H1 (cell line): ENCODE results near the gene PLEKHA4. TPM values are rescaled to one million over a fixed set of nuclear protein-coding genes. Genes with fewer than 3 reads are reported as not detected.

Source experiments
- CTCF ChIA-PET: fragments of 300-600 bp; sonication (Branson Sonifier 250); formaldehyde crosslinking; loops from one replicate; lab custom pipeline; 2021; ENCODE audit not compliant: partially characterized antibody; lab: Charles Lee
- POLR2A ChIA-PET: fragments of 300-600 bp; sonication (Branson Sonifier 250); formaldehyde crosslinking; loops from one replicate; lab custom pipeline; 2021; ENCODE audit warnings: inconsistent platforms; ENCODE audit not compliant: partially characterized antibody; lab: Charles Lee
- DNase-seq, 2 experiments: peaks; one replicate each; pipeline versions ENCODE4 v3.0.0 to v3.0.0-alpha.2; 2010 to 2022; ENCODE audit warnings: low spot score in 2 of 2, low read depth in 1 of 2, mixed read lengths in 1 of 2
- FAIRE-seq: peaks from 2 replicates; lab custom pipeline; 2011; peaks lifted over from hg19 to GRCh38; lab: Jason Lieb, UNC
- H2AFZ ChIP-seq: 2 replicates; pipeline ENCODE4 v1.8.1; 2012; ENCODE audit warnings: low read length, inconsistent platforms
- H2AK5ac ChIP-seq: 2 replicates; pipeline ENCODE4 v1.6.1; 2013; ENCODE audit warnings: low read depth, low read length
- H2BK120ac ChIP-seq: replicated peaks from 2 replicates; pipeline ENCODE3; 2013; ENCODE audit warnings: low read depth, low read length, inconsistent platforms
- H2BK12ac ChIP-seq: 2 replicates; pipeline ENCODE4 v1.6.1; 2013; ENCODE audit warnings: low read depth, low read length
- H2BK15ac ChIP-seq: 2 replicates; pipeline ENCODE4 v1.6.1; 2013; ENCODE audit warnings: low read length
- H2BK20ac ChIP-seq: 2 replicates; pipeline ENCODE4 v1.6.1; 2013; ENCODE audit warnings: low read length
- H2BK5ac ChIP-seq: 2 replicates; pipeline ENCODE4 v1.6.1; 2013; ENCODE audit warnings: low read depth, low read length
- H3K14ac ChIP-seq: 2 replicates; pipeline ENCODE4 v1.6.1; 2013; ENCODE audit warnings: inconsistent platforms; ENCODE audit not compliant: insufficient read length
- H3K18ac ChIP-seq: 2 replicates; pipeline ENCODE4 v1.6.1; 2013; ENCODE audit warnings: low read length; ENCODE audit errors: extremely low read depth
- H3K23ac ChIP-seq: 2 replicates; pipeline ENCODE4 v1.6.1; 2013; ENCODE audit warnings: inconsistent platforms; ENCODE audit not compliant: insufficient read length
- H3K23me2 ChIP-seq: 2 replicates; pipeline ENCODE4 v1.6.1; 2013; ENCODE audit warnings: low read depth, low read length
- H3K27ac ChIP-seq: 2 replicates; pipeline ENCODE4 v1.6.1; 2011; ENCODE audit warnings: low read depth, low read length, inconsistent platforms
- H3K27me3 ChIP-seq, 4 experiments: replicated peaks in 1 of 4; 1 replicate in 1 of 4; 2 replicates in 3 of 4; pipeline versions ENCODE4 v1.6.1 to v1.8.1; 2011 to 2013; ENCODE audit warnings: low read length in 3 of 4, mild to moderate bottlenecking in 3 of 4, inconsistent platforms in 2 of 4, mixed read lengths in 2 of 4, moderate library complexity in 1 of 4; ENCODE audit not compliant: control insufficient read depth in 3 of 4, insufficient read depth in 3 of 4; ENCODE audit errors: extremely low read depth in 1 of 4
- H3K36me3 ChIP-seq, 4 experiments: 2 replicates each; pipeline versions ENCODE4 v1.6.1 to v1.8.1; 2011 to 2013; ENCODE audit warnings: mild to moderate bottlenecking in 4 of 4, low read length in 3 of 4, moderate library complexity in 2 of 4, control low read depth in 1 of 4, inconsistent platforms in 1 of 4; ENCODE audit not compliant: insufficient read depth in 4 of 4, control insufficient read depth in 2 of 4
- H3K4ac ChIP-seq: replicated peaks from 2 replicates; pipeline ENCODE3; 2013; ENCODE audit warnings: low read length, low read depth, mixed read lengths, inconsistent platforms; ENCODE audit not compliant: insufficient read length
- H3K4me1 ChIP-seq, 4 experiments: replicated peaks in 1 of 4; 1 replicate in 1 of 4; 2 replicates in 3 of 4; pipeline versions ENCODE4 v1.6.1 to v1.8.1; 2011 to 2013; ENCODE audit warnings: low read length in 3 of 4, inconsistent platforms in 2 of 4, mixed read lengths in 1 of 4; ENCODE audit not compliant: insufficient read depth in 4 of 4, control insufficient read depth in 3 of 4
- H3K4me2 ChIP-seq, 2 experiments: 2 replicates each; pipeline versions ENCODE4 v1.6.1 to v1.8.1; 2011 to 2013; ENCODE audit warnings: low read depth in 2 of 2, low read length in 2 of 2, control low read depth in 1 of 2, inconsistent platforms in 1 of 2, mild to moderate bottlenecking in 1 of 2; ENCODE audit not compliant: insufficient read depth in 1 of 2
- H3K4me3 ChIP-seq, 4 experiments: fragments of 200-600, 300-600 bp in 1 of 4; sonication (generic), shearing (Covaris generic), sonication (Bioruptor Twin) in 1 of 4; 2 replicates each; pipeline versions ENCODE4 v1.5.1 to v1.8.1; 2011 to 2016; ENCODE audit warnings: low read length in 4 of 4, low read depth in 3 of 4, control low read depth in 2 of 4, inconsistent platforms in 2 of 4, mild to moderate bottlenecking in 2 of 4, mixed read lengths in 1 of 4, moderate library complexity in 1 of 4; ENCODE audit not compliant: insufficient read depth in 2 of 4; ENCODE audit errors: extremely low read depth in 1 of 4
- H3K56ac ChIP-seq: replicated peaks from 2 replicates; pipeline ENCODE3; 2013; ENCODE audit warnings: low read depth, mild to moderate bottlenecking, mixed read lengths, low read length, inconsistent platforms; ENCODE audit not compliant: insufficient read length
- H3K79me1 ChIP-seq: 2 replicates; pipeline ENCODE4 v1.6.1; 2013; ENCODE audit warnings: low read depth, low read length, control low read depth
- H3K79me2 ChIP-seq, 2 experiments: 2 replicates each; pipeline versions ENCODE4 v1.6.1 to v1.8.1; 2012 to 2013; ENCODE audit warnings: low read length in 2 of 2, mild to moderate bottlenecking in 2 of 2, inconsistent platforms in 1 of 2; ENCODE audit not compliant: insufficient read depth in 2 of 2, control insufficient read depth in 1 of 2
- H3K9ac ChIP-seq, 4 experiments: replicated peaks in 1 of 4; 1 replicate in 1 of 4; 2 replicates in 3 of 4; pipeline versions ENCODE4 v1.6.1 to v1.8.1; 2011 to 2013; ENCODE audit warnings: low read depth in 3 of 4, low read length in 3 of 4, control low read depth in 2 of 4, mild to moderate bottlenecking in 2 of 4, moderate library complexity in 2 of 4, inconsistent platforms in 1 of 4; ENCODE audit errors: extremely low read depth in 1 of 4
- H3K9me3 ChIP-seq, 2 experiments: 2 replicates each; pipeline versions ENCODE4 v1.6.1 to v1.8.1; 2012 to 2013; ENCODE audit warnings: mild to moderate bottlenecking in 2 of 2, moderate library complexity in 2 of 2, control low read depth in 1 of 2, inconsistent platforms in 1 of 2, low read depth in 1 of 2, low read length in 1 of 2, mixed read lengths in 1 of 2; ENCODE audit not compliant: insufficient read depth in 2 of 2
- H4K20me1 ChIP-seq, 2 experiments: replicated peaks in 1 of 2; 2 replicates each; pipeline versions ENCODE3 to v1.8.1; 2011 to 2013; ENCODE audit warnings: inconsistent platforms in 2 of 2, low read length in 2 of 2, mild to moderate bottlenecking in 1 of 2; ENCODE audit not compliant: insufficient read depth in 2 of 2, control insufficient read depth in 1 of 2
- H4K5ac ChIP-seq: 2 replicates; pipeline ENCODE4 v1.6.1; 2013; ENCODE audit warnings: low read length, low read depth, mixed read lengths, inconsistent platforms; ENCODE audit not compliant: insufficient read length
- H4K8ac ChIP-seq: 2 replicates; pipeline ENCODE4 v1.8.0; 2013; ENCODE audit warnings: mild to moderate bottlenecking, moderate library complexity, low read length, inconsistent platforms; ENCODE audit not compliant: insufficient read depth; ENCODE audit errors: extremely low read depth
- H4K91ac ChIP-seq: replicated peaks from 2 replicates; pipeline ENCODE3; 2013; ENCODE audit warnings: low read length, mixed read lengths, inconsistent platforms; ENCODE audit not compliant: insufficient read length
- CBX8 ChIP-seq: fragments of 300-800, 300-1000 bp; sonication (generic); IDR thresholded peaks from 2 replicates; pipeline ENCODE4 v1.7.1; 2016; ENCODE audit warnings: low read depth, low read length, borderline replicate concordance
- JUND ChIP-seq: IDR thresholded peaks from 2 replicates; pipeline ENCODE4 v1.6.1; 2011; ENCODE audit warnings: mild to moderate bottlenecking, improper control_type of control experiment, low read length
- RAD21 ChIP-seq, 2 experiments: IDR thresholded peaks in 1 of 2; conservative IDR thresholded peaks in 1 of 2; 2 replicates each; pipeline ENCODE4 v1.6.1; 2011; ENCODE audit warnings: low read depth in 2 of 2, low read length in 2 of 2, improper control_type of control experiment in 1 of 2, inconsistent platforms in 1 of 2, mild to moderate bottlenecking in 1 of 2, moderate library complexity in 1 of 2
- RFX5 ChIP-seq: IDR thresholded peaks from 2 replicates; pipeline ENCODE4 v1.6.1; 2011; ENCODE audit warnings: low read depth, low read length, improper control_type of control experiment, borderline replicate concordance
- WGBS, 2 experiments: shearing (Covaris generic) in 1 of 2; methylation state at CpG; one replicate each; pipeline versions ENCODE4 v1.1.6 to v1.1.7; 2013 to 2015; ENCODE audit warnings: low lambda C conversion rate in 2 of 2, mixed read lengths in 2 of 2, inconsistent platforms in 1 of 2, low coverage in 1 of 2, missing lambda C conversion rate in 1 of 2; ENCODE audit not compliant: insufficient replicate concordance in 2 of 2, insufficient coverage in 1 of 2, insufficient read length in 1 of 2; ENCODE audit errors: extremely low coverage in 1 of 2, missing lambda C conversion rate in 1 of 2; 5-methylcytosine and 5-hydroxymethylcytosine counted together
- polyA plus RNA-seq, 7 experiments: library from polyadenylated mRNA; depleted of rRNA in 3 of 7; stranded (reverse) in 5 of 7; unstranded in 2 of 7; fragments of >200 nt in 5 of 7; fragments of 200-250 nt in 2 of 7; gene quantifications; 1 replicate in 5 of 7; 2 replicates in 1 of 7; 4 replicates in 1 of 7; pipeline versions ENCODE4 v1.2.1 to v1.2.3, GENCODE V29; 2011 to 2013; ENCODE audit warnings: missing spikeins in 2 of 7, mixed read lengths in 2 of 7
- total RNA-seq: library from RNA; stranded (reverse); fragmentation: NEBNext Ultra II Directional; extraction: Animal tissue kit (Norgen Biotek cat#: 25700); gene quantifications from 2 replicates; pipeline ENCODE4 v1.2.1, GENCODE V29; 2021
- TF ChIP-seq, protein P1 (sequence below): IDR thresholded peaks from 2 replicates; pipeline ENCODE4 v1.6.1; 2012; ENCODE audit warnings: inconsistent platforms
- TF ChIP-seq, protein P2 (sequence below), 3 experiments: IDR thresholded peaks; 1 replicate in 2 of 3; 2 replicates in 1 of 3; pipeline versions ENCODE4 v1.5.1 to v1.6.1; 2011; ENCODE audit warnings: low read length in 3 of 3, mild to moderate bottlenecking in 3 of 3, inconsistent platforms in 2 of 3, low read depth in 1 of 3, moderate library complexity in 1 of 3; ENCODE audit not compliant: insufficient read depth in 1 of 3; ENCODE audit errors: control extremely low read depth in 1 of 3

The PLEKHA4 gene
- total and polyA plus RNA-seq, 2 of the 8 experiments (the other 6 are each of a cell fraction or from before 2014, with no cell fraction given) = 8.2 to 18.0 TPM

DNA sequence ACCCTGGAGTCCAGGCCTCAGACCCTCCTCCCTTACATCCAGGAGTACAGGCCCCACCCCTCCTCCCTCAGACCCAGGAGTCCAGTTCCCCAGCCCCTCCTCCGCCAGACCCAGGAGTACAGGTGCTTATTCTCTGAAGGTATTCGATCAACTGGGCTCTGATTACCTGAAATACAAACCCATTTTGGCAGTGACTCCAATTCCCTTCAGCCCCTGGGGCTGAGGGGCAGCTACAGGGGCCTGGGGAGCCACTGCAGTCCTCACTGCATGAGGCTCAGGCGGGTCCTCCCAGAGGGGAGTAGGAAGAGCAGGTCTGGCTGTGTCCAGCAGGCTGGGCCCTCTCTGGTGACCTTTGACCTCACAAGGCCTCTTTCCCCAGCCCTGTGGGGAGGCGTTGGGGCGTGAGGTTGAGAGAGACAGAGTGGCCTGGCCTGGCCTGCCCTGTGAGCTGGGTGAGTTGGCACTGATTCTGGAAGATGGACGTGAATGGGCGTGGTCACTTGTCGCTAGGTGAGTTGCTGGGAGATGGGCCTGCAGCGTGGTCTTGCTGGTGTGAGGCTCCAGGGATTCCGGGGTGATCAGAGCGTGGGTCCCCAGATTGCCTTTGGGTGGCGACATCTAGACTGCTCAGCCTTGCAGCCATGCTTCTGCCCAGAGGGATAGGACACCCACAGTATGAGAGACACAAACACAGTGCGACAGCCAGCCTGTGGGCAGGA, 60.7 kb downstream of the PLEKHA4 start:
- peak overlapping the region; percentile 44 for H3K4ac ChIP-seq
- H2BK20ac ChIP-seq = no peak overlapping the region
- no peak overlapping the region for H3K23ac ChIP-seq
- H2BK15ac ChIP-seq = no peak overlapping the region
- no peaks in the 10 kb centered on the region for H3K36me3 ChIP-seq
- H4K91ac ChIP-seq = peak overlapping the region; percentile 66
- TF ChIP-seq, protein P1, sequence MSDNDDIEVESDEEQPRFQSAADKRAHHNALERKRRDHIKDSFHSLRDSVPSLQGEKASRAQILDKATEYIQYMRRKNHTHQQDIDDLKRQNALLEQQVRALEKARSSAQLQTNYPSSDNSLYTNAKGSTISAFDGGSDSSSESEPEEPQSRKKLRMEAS = 0 out of 2 replicates have a peak, but pooled peaks have one; percentile 16
- peak in 1 of 2 experiments; percentile 27; a peak in 1 of 4 replicates for TF ChIP-seq RAD21 (IDR thresholded peaks at IDR 0.05 in 1 of 2, conservative IDR thresholded peaks at IDR 0.05 in 1 of 2; ENCODE audit: low read depth in 2 of 2, low read length in 2 of 2)
- no peak for TF ChIP-seq JUND
- peak; percentile 77; the same call in 1 of the 2 replicates for TF ChIP-seq RFX5
- TF ChIP-seq, protein P2, sequence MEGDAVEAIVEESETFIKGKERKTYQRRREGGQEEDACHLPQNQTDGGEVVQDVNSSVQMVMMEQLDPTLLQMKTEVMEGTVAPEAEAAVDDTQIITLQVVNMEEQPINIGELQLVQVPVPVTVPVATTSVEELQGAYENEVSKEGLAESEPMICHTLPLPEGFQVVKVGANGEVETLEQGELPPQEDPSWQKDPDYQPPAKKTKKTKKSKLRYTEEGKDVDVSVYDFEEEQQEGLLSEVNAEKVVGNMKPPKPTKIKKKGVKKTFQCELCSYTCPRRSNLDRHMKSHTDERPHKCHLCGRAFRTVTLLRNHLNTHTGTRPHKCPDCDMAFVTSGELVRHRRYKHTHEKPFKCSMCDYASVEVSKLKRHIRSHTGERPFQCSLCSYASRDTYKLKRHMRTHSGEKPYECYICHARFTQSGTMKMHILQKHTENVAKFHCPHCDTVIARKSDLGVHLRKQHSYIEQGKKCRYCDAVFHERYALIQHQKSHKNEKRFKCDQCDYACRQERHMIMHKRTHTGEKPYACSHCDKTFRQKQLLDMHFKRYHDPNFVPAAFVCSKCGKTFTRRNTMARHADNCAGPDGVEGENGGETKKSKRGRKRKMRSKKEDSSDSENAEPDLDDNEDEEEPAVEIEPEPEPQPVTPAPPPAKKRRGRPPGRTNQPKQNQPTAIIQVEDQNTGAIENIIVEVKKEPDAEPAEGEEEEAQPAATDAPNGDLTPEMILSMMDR (IDR thresholded peaks at IDR 0.05; ENCODE audit: control extremely low read depth in 1 of 3, insufficient read depth in 1 of 3, low read depth in 1 of 3, low read length in 3 of 3) = peak; percentile 25 to 52 (median 40); a peak in 3 of 4 replicates
- no peak for TF ChIP-seq CBX8
- no peaks in the 10 kb centered on the region for H3K9me3 ChIP-seq
- 0 out of 4 replicates have a peak, but pooled peaks cover 0 to 7% of the 10 kb centered on the region in 2 experiments for H3K79me2 ChIP-seq
- H3K4me2 ChIP-seq = 0 out of 4 replicates have a peak overlapping the region, but pooled peaks of 1 of the 2 experiments have one; percentile 26
- H3K14ac ChIP-seq = no peak overlapping the region
- ChIA-PET CTCF (interaction anchor here (0.7 to 13.8 kb wide), 12 partner anchors 11 to 186 kb away, joined by 3 to 285 read pairs (median 6); partner anchors contain the start of genes FUT2, GYS1 and RUVBL2), POLR2A (interaction anchor here (0.5 to 4.5 kb wide), 10 partner anchors 8 to 312 kb away, joined by 3 to 36 read pairs (median 6); partner anchors contain the start of gene PPP1R15A)
- H2AK5ac ChIP-seq = peak overlapping the region; percentile 84; the same call in 1 of the 2 replicates
- no peak for FAIRE-seq
- H4K20me1 ChIP-seq = peaks cover 0 to 1% of the 10 kb centered on the region in 2 experiments
- H2BK120ac ChIP-seq = no peak overlapping the region
- no peaks in the 10 kb centered on the region; the same call in 1 of the 2 replicates for H3K79me1 ChIP-seq
- H3K4me1 ChIP-seq = peaks cover 0 to 19% (median 14%) of the 10 kb centered on the region in 4 experiments; a peak in 6 of 7 replicates
- 91% methylated on average over 13 of the region's 13 CpGs; no CpG with 5 or more reads in 1 of the 2 experiments for WGBS, 2 experiments
- peaks cover 0 to 11% (median 0%) of the 10 kb centered on the region in 4 experiments; a peak in 3 of 7 replicates for H3K27me3 ChIP-seq
- no peak overlapping the region for H4K5ac ChIP-seq
- H4K8ac ChIP-seq = no peak overlapping the region
- H3K27ac ChIP-seq = 0 out of 2 replicates have a peak overlapping the region, but pooled peaks have one; percentile 12
- H3K4me3 ChIP-seq = no peak overlapping the region
- peak in 1 of 2 experiments; percentile 59 for DNase-seq
- no peak overlapping the region for H3K9ac ChIP-seq
- 0 out of 2 replicates have a peak overlapping the region, but pooled peaks have one; percentile 61 for H2BK5ac ChIP-seq
- no peak overlapping the region for H3K56ac ChIP-seq
- H2AFZ ChIP-seq = no peak overlapping the region
- H3K18ac ChIP-seq = no peak overlapping the region
- peak overlapping the region; percentile 83; the same call in 1 of the 2 replicates for H2BK12ac ChIP-seq
- peaks cover 10% of the 10 kb centered on the region; the same call in 1 of the 2 replicates for H3K23me2 ChIP-seq
